IMR-90 (cell line): ENCODE results near the gene AUTS2. TPM values are rescaled to one million over a fixed set of nuclear protein-coding genes. Genes with fewer than 3 reads are reported as not detected.
A peak's percentile ranks its signal among the peaks of the same experiment; 100 is the strongest.

Experiments used
- ATAC-seq: fragments of 200-7000 bp; cut with Tn5 transposase; 2 replicates; pipeline ENCODE4 v1.9.1; 2020; ENCODE audit warnings: low read depth, mild to moderate bottlenecking, moderate library complexity
- BruUV-seq: library from RNA; stranded (reverse); fragments of 400-500 nt; replicated peaks from 2 replicates; lab custom pipeline; 2021; lab: Mats Ljungman, UMichigan
- CTCF ChIA-PET: fragments of 300-600 bp; formaldehyde crosslinking; extraction: SDS; loops from one replicate; lab custom pipeline; 2021; ENCODE audit warnings: antibody characterized with exemption; lab: Yijun Ruan, JAX
- POLR2A ChIA-PET: fragments of 300-600 bp; sonication (Branson Sonifier 250); formaldehyde crosslinking; loops from one replicate; lab custom pipeline; 2022; ENCODE audit warnings: antibody characterized with exemption; ENCODE audit not compliant: unreplicated experiment; lab: Charles Lee
- DNase-seq: peaks from one replicate; pipeline ENCODE4 v3.0.0; 2013
- H2AFZ ChIP-seq: replicated peaks from 2 replicates; pipeline ENCODE3; 2013; ENCODE audit warnings: low read length, mild to moderate bottlenecking; ENCODE audit not compliant: poor library complexity
- H2AK5ac ChIP-seq: 2 replicates; pipeline ENCODE4 v1.6.1; 2013; ENCODE audit warnings: low read depth, low read length, inconsistent platforms
- H2AK9ac ChIP-seq: replicated peaks from 2 replicates; pipeline ENCODE3; 2013; ENCODE audit warnings: mild to moderate bottlenecking, low read depth, low read length, moderate library complexity; ENCODE audit not compliant: poor library complexity
- H2BK120ac ChIP-seq: 2 replicates; pipeline ENCODE4 v1.6.1; 2013; ENCODE audit warnings: low read depth, low read length, inconsistent platforms
- H2BK15ac ChIP-seq: 3 replicates; pipeline ENCODE4 v1.6.1; 2013; ENCODE audit warnings: low read depth, low read length, inconsistent platforms
- H2BK20ac ChIP-seq: 2 replicates; pipeline ENCODE4 v1.6.1; 2013; ENCODE audit warnings: low read depth, mild to moderate bottlenecking, inconsistent platforms, low read length, moderate library complexity
- H2BK5ac ChIP-seq: 2 replicates; pipeline ENCODE4 v1.6.1; 2013; ENCODE audit warnings: mild to moderate bottlenecking, low read depth, low read length, inconsistent platforms; ENCODE audit not compliant: poor library complexity, severe bottlenecking
- H3K14ac ChIP-seq: replicated peaks from 2 replicates; pipeline ENCODE4 v1.6.1; 2013; ENCODE audit warnings: low read depth, low read length, inconsistent platforms
- H3K18ac ChIP-seq: 2 replicates; pipeline ENCODE4 v1.6.1; 2013; ENCODE audit warnings: low read depth, low read length, control low read depth
- H3K23ac ChIP-seq: 2 replicates; pipeline ENCODE4 v1.6.1; 2013; ENCODE audit warnings: low read depth, low read length, inconsistent platforms
- H3K27ac ChIP-seq: 2 replicates; pipeline ENCODE4 v1.5.1; 2013; ENCODE audit warnings: mild to moderate bottlenecking, control low read depth, low read length; ENCODE audit not compliant: insufficient read depth
- H3K27me3 ChIP-seq: 2 replicates; pipeline ENCODE4 v1.6.1; 2013; ENCODE audit warnings: low read length; ENCODE audit not compliant: control insufficient read depth, insufficient read depth
- H3K36me3 ChIP-seq: 2 replicates; pipeline ENCODE4 v1.6.1; 2013; ENCODE audit warnings: low read length, mixed read lengths; ENCODE audit not compliant: control insufficient read depth, insufficient read depth
- H3K4ac ChIP-seq: 2 replicates; pipeline ENCODE4 v1.6.1; 2013; ENCODE audit warnings: low read depth, low read length, inconsistent platforms
- H3K4me1 ChIP-seq: 2 replicates; pipeline ENCODE4 v1.6.1; 2013; ENCODE audit warnings: low read length, mixed read lengths; ENCODE audit not compliant: control insufficient read depth, insufficient read depth
- H3K4me2 ChIP-seq: 2 replicates; pipeline ENCODE4 v1.6.1; 2013; ENCODE audit warnings: low read depth, mild to moderate bottlenecking, control low read depth, low read length, moderate library complexity
- H3K4me3 ChIP-seq: 2 replicates; pipeline ENCODE4 v1.5.1; 2013; ENCODE audit warnings: low read depth, mild to moderate bottlenecking, control low read depth, low read length, moderate library complexity; ENCODE audit not compliant: insufficient read depth
- H3K56ac ChIP-seq: 2 replicates; pipeline ENCODE4 v1.6.1; 2013; ENCODE audit warnings: low read length, inconsistent platforms; ENCODE audit not compliant: insufficient read depth; ENCODE audit errors: extremely low read depth
- H3K79me1 ChIP-seq, 2 experiments: 2 replicates each; pipeline ENCODE4 v1.6.1; 2013; ENCODE audit warnings: low read length in 2 of 2, inconsistent platforms in 1 of 2, low read depth in 1 of 2
- H3K9ac ChIP-seq: 2 replicates; pipeline ENCODE4 v1.6.1; 2013; ENCODE audit warnings: low read depth, low read length, control low read depth
- H3K9me1 ChIP-seq: 2 replicates; pipeline ENCODE4 v1.6.1; 2013; ENCODE audit warnings: low read length, inconsistent platforms; ENCODE audit not compliant: insufficient read depth
- H3K9me3 ChIP-seq: 2 replicates; pipeline ENCODE4 v1.6.1; 2013; ENCODE audit warnings: low read length; ENCODE audit not compliant: control insufficient read depth, insufficient read depth
- H4K20me1 ChIP-seq: 2 replicates; pipeline ENCODE4 v1.6.1; 2013; ENCODE audit warnings: low read length, inconsistent platforms; ENCODE audit not compliant: insufficient read depth
- H4K5ac ChIP-seq: 2 replicates; pipeline ENCODE4 v1.6.1; 2013; ENCODE audit warnings: mild to moderate bottlenecking, low read depth, low read length, control low read depth
- H4K8ac ChIP-seq, 2 experiments: 2 replicates each; pipeline ENCODE4 v1.6.1; 2013; ENCODE audit warnings: low read depth in 2 of 2, low read length in 2 of 2, control low read depth in 1 of 2, inconsistent platforms in 1 of 2
- H4K91ac ChIP-seq: 2 replicates; pipeline ENCODE4 v1.6.1; 2013; ENCODE audit warnings: low read depth, low read length, inconsistent platforms; ENCODE audit not compliant: insufficient read depth
- MAFK ChIP-seq: IDR thresholded peaks from 2 replicates; pipeline ENCODE4 v1.6.1; 2012; ENCODE audit warnings: low read depth, low read length, improper control_type of control experiment
- RAD21 ChIP-seq: IDR thresholded peaks from 2 replicates; pipeline ENCODE4 v1.6.1; 2012; ENCODE audit warnings: low read length, improper control_type of control experiment
- RFX5 ChIP-seq: IDR thresholded peaks from 2 replicates; pipeline ENCODE4 v1.8.0; 2012; ENCODE audit warnings: low read depth, mild to moderate bottlenecking, low read length, moderate library complexity
- WGBS, 2 experiments: methylation state at CpG; one replicate each; pipeline versions ENCODE4 v1.1.5 to v1.1.7; 2013; ENCODE audit warnings: missing lambda C conversion rate in 2 of 2; ENCODE audit not compliant: insufficient read length in 1 of 2; ENCODE audit errors: extremely low coverage in 2 of 2; 5-methylcytosine and 5-hydroxymethylcytosine counted together
- dilution Hi-C: fragments of 300-500 bp; cut with HindIII; formaldehyde crosslinking; loops from one replicate; pipeline ENCODE4 v1.14.3; 2018; ENCODE audit warnings: low sequenced_read_pairs; ENCODE audit not compliant: unreplicated experiment
- in situ Hi-C: fragments of 300-500 bp; cut with MboI; formaldehyde crosslinking; loops from 3 replicates; pipeline ENCODE4 v1.14.3; 2019; ENCODE audit warnings: low sequenced_read_pairs, inconsistent platforms, mixed read lengths
- intact Hi-C: fragments of 100-400 bp; cut with micrococcal nuclease; formaldehyde crosslinking; loops from 2 replicates; pipeline ENCODE4 v1.10.0; 2022
- polyA plus RNA-seq, 3 experiments: library from polyadenylated mRNA; depleted of rRNA; stranded (reverse); fragments of >200 nt; gene quantifications; 2 replicates each; pipeline ENCODE4 v1.2.3, GENCODE V29; 2012; ENCODE audit warnings: low replicate concordance in 1 of 3
- total RNA-seq: library from RNA; depleted of rRNA; stranded (reverse); fragments of >200 nt; gene quantifications from 2 replicates; pipeline ENCODE4 v1.2.3, GENCODE V29; 2012

Gene AUTS2
- total and polyA plus RNA-seq, 2 of the 4 experiments (the other 2 are of a cell fraction): 0.90 to 3.0 TPM

GRCh38 chr7:70113078-70113477, 514.8 kb downstream of the AUTS2 start:
- no peak overlapping the region for H2BK120ac ChIP-seq
- no peaks in the 10 kb centered on the region for H3K36me3 ChIP-seq
- H4K20me1 ChIP-seq: no peaks in the 10 kb centered on the region
- no peaks in the 10 kb centered on the region for H3K9me1 ChIP-seq
- no peak overlapping the region for H2AK5ac ChIP-seq
- CTCF ChIA-PET: no interaction called here
- H3K56ac ChIP-seq: no peak overlapping the region
- no peak overlapping the region for H3K14ac ChIP-seq
- H2AK9ac ChIP-seq: no peak overlapping the region
- dilution Hi-C loops (no loop called here), intact Hi-C loops (no loop called here), in situ Hi-C loops (no loop called here)
- no peak for TF ChIP-seq RAD21
- peak; percentile 37; the same call in 1 of the 2 replicates for TF ChIP-seq MAFK
- no peak for TF ChIP-seq RFX5
- no peak overlapping the region for H2AFZ ChIP-seq
- DNase-seq: no peak
- no peak overlapping the region for H3K4ac ChIP-seq
- no TSS peak for BruUV-seq
- no peak overlapping the region for H2BK20ac ChIP-seq
- H3K9ac ChIP-seq: no peak overlapping the region
- no peak for ATAC-seq
- no peak overlapping the region for H3K4me2 ChIP-seq
- H3K9me3 ChIP-seq: peaks cover 2% of the 10 kb centered on the region; the same call in 1 of the 2 replicates
- H3K4me3 ChIP-seq: no peak overlapping the region
- no peaks in the 10 kb centered on the region for H3K27me3 ChIP-seq
- POLR2A ChIA-PET: no interaction called here
- no peak overlapping the region for H3K27ac ChIP-seq
- H2BK15ac ChIP-seq: no peak overlapping the region
- H4K91ac ChIP-seq: no peak overlapping the region
- no peak overlapping the region for H3K23ac ChIP-seq
- no peak overlapping the region for H3K18ac ChIP-seq
- no peaks in the 10 kb centered on the region for H3K79me1 ChIP-seq
- H4K5ac ChIP-seq: no peak overlapping the region
- H2BK5ac ChIP-seq: no peak overlapping the region
- H4K8ac ChIP-seq: no peak overlapping the region
- no peaks in the 10 kb centered on the region for H3K4me1 ChIP-seq
- no CpG with 5 or more reads among the region's 2 CpGs for WGBS, 2 experiments
